ENCODE data around the gene TSEN15.
A peak's percentile ranks its signal among the peaks of the same experiment; 100 is the strongest.

The TSEN15 gene

GRCh38 chr1:184101571-184101970 lies 50.0 kb downstream of the TSEN15 start:
- DNase-seq (ENCODE audit: low spot score) = no peak

GRCh38 chr1:184110272-184111204 lies 59.0 kb downstream of the TSEN15 start:
- DNase-seq (ENCODE audit: low spot score) = peak; percentile 9

GRCh38 chr1:184112176-184112948 lies 60.8 kb downstream of the TSEN15 start:
- DNase-seq (ENCODE audit: low spot score) = no peak

GRCh38 chr1:184113251-184113650 lies 61.7 kb downstream of the TSEN15 start:
- no peak for DNase-seq (ENCODE audit: low spot score)

GRCh38 chr1:184114818-184115398 lies 63.4 kb downstream of the TSEN15 start:
- DNase-seq (ENCODE audit: low spot score) = no peak

GRCh38 chr1:184116287-184116686 lies 64.8 kb downstream of the TSEN15 start:
- no peak for DNase-seq (ENCODE audit: low spot score)

- DNase-seq (ENCODE audit: low spot score) = peak; percentile 89
These were observed 66.5 kb downstream of the TSEN15 start for GRCh38 chr1:184118046-184118445.
